ENCODE results near the gene PRRC2C. TPM values are rescaled to one million over a fixed set of nuclear protein-coding genes. Genes with fewer than 3 reads are reported as not detected.
"Not testable (repeated sequence)": the region's sequence is repeated elsewhere in the genome, so short reads cannot be mapped to it uniquely, and the experiment has no call there.

Gene PRRC2C
- total RNA-seq (2014; rRNA removed; shearing (Covaris generic); ENCODE audit: low replicate concordance), result 69.0 and 111 TPM in 2 replicates

DNA sequence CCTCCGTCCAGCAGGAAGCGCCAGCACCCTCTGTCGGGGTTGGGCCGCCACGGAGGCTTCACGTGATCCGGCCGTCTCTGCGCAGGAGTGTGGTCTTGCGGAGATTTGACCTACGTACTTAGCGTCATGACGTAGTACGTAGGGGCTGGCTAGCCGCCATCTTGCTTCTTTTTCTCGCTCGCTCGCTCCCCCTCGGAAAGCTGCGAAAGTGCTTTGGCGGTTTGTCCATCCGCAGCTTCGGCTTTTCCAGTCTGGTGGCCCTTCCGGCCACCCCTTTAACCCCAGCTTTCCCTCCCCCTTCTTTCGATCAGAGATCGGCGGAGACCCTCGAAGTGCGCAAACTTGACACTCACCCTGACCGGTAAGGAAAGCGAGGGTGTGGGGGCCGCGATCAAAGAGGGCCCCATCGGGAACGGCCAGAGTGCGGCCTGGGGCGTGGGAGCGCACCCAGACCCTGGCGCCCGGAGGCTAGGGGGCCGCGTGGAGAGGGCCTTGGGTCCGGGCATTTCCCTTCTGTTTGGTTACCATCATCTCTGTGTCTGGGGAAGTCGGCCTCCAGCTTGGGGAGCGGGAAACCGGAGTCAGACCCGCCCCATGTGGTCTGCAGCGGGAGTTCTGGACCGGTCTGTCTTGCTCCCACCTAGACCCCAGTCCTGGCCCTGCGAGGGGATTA lies at the start of gene PRRC2C:
Gene PRRC2C (plus strand): TSS at position 156 of the 673 bp plus-strand sequence. CDS start 26,559 bp downstream, outside the sequence.
- H3K79me2 ChIP-seq (ENCODE audit: low read length), result peaks cover 52% of the 10 kb centered on the region
- no peaks in the 10 kb centered on the region for H3K9me2 ChIP-seq (replicated peaks; ENCODE audit: insufficient read depth, low read length)
- peak within 1 kb of the TSS; percentile 93 for H3K4me2 ChIP-seq (ENCODE audit: low read depth, low read length, poor library complexity, severe bottlenecking)
- no peaks in the 10 kb centered on the region for H3K27me3 ChIP-seq (ENCODE audit: low read length)
- DNase-seq, result peak; percentile 98
- H3K4me1 ChIP-seq (ENCODE audit: low read length), result peaks cover 43% of the 10 kb centered on the region
- H3K27ac ChIP-seq (ENCODE audit: low read length), result peak within 1 kb of the TSS; percentile 92
- peaks cover 29% of the 10 kb centered on the region for H3K36me3 ChIP-seq (ENCODE audit: insufficient read depth, low read length)
- H4K20me1 ChIP-seq (ENCODE audit: insufficient read depth, low read depth, low read length), result peaks cover 49% of the 10 kb centered on the region
- no peaks in the 10 kb centered on the region for H3K9me3 ChIP-seq (ENCODE audit: low read length)
- H2AFZ ChIP-seq (ENCODE audit: low read length), result peak within 1 kb of the TSS; percentile 95
- peak within 1 kb of the TSS; percentile 100 for H3K4me3 ChIP-seq (ENCODE audit: low read length)
- peak within 1 kb of the TSS; percentile 100 for H3K9ac ChIP-seq (ENCODE audit: low read length)

DNA sequence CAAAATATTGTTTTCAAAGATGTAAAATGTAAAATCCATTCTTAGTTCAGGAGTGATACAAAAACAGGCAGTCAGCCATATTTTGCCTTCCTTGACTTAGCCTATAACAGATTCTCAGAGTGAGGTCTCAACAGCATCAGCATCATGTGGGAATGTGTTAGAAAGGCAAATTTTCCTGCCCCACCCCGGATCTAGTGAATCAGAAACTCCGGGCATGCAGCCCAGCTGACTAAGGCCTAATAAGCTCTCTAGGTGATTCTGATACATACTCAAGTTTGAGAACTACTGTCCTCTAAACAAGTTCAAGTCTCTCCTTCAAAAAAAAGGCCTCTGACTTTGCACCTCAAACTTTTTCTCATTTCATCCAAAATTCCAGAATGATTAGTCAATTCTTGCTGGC lies 46.9 kb upstream of the PRRC2C start:
- Histone ChIP-seq H3K9me2 (replicated peaks; ENCODE audit: insufficient read depth, low read length) (no peaks in the 10 kb centered on the region), H3K27me3 (ENCODE audit: low read length) (no peaks in the 10 kb centered on the region), H3K79me2 (ENCODE audit: low read length) (no peaks in the 10 kb centered on the region), H2AFZ (ENCODE audit: low read length) (no peak overlapping the region), H3K4me1 (ENCODE audit: low read length) (no peaks in the 10 kb centered on the region), H3K4me3 (ENCODE audit: low read length) (no peak overlapping the region), H3K36me3 (ENCODE audit: insufficient read depth, low read length) (no peaks in the 10 kb centered on the region), H4K20me1 (ENCODE audit: insufficient read depth, low read depth, low read length) (no peaks in the 10 kb centered on the region), H3K27ac (ENCODE audit: low read length) (no peak overlapping the region), H3K9ac (ENCODE audit: low read length) (no peak overlapping the region), H3K4me2 (ENCODE audit: low read depth, low read length, poor library complexity, severe bottlenecking) (no peak overlapping the region), H3K9me3 (ENCODE audit: low read length) (no peaks in the 10 kb centered on the region)
- DNase-seq, result no peak

GRCh38 chr1:171440201-171440600 lies 45.1 kb upstream of the PRRC2C start:
- H2AFZ ChIP-seq (ENCODE audit: low read length); H3K27me3 ChIP-seq (ENCODE audit: low read length); H3K9me3 ChIP-seq (ENCODE audit: low read length); H3K9ac ChIP-seq (ENCODE audit: low read length); H3K79me2 ChIP-seq (ENCODE audit: low read length); H3K4me3 ChIP-seq (ENCODE audit: low read length); H3K27ac ChIP-seq (ENCODE audit: low read length); H4K20me1 ChIP-seq (ENCODE audit: insufficient read depth, low read depth, low read length); H3K36me3 ChIP-seq (ENCODE audit: insufficient read depth, low read length); H3K4me2 ChIP-seq (ENCODE audit: low read depth, low read length, poor library complexity, severe bottlenecking); DNase-seq; H3K4me1 ChIP-seq (ENCODE audit: low read length); H3K9me2 ChIP-seq (replicated peaks; ENCODE audit: insufficient read depth, low read length): not testable (repeated sequence)

GRCh38 chr1:171441278-171441895 lies 43.9 kb upstream of the PRRC2C start:
- H3K27ac ChIP-seq (ENCODE audit: low read length); H3K36me3 ChIP-seq (ENCODE audit: insufficient read depth, low read length); H3K9me2 ChIP-seq (replicated peaks; ENCODE audit: insufficient read depth, low read length); H3K4me3 ChIP-seq (ENCODE audit: low read length); H3K9me3 ChIP-seq (ENCODE audit: low read length); H3K4me1 ChIP-seq (ENCODE audit: low read length); H3K4me2 ChIP-seq (ENCODE audit: low read depth, low read length, poor library complexity, severe bottlenecking); H3K9ac ChIP-seq (ENCODE audit: low read length); DNase-seq; H4K20me1 ChIP-seq (ENCODE audit: insufficient read depth, low read depth, low read length); H2AFZ ChIP-seq (ENCODE audit: low read length); H3K79me2 ChIP-seq (ENCODE audit: low read length); H3K27me3 ChIP-seq (ENCODE audit: low read length): not testable (repeated sequence)

DNA sequence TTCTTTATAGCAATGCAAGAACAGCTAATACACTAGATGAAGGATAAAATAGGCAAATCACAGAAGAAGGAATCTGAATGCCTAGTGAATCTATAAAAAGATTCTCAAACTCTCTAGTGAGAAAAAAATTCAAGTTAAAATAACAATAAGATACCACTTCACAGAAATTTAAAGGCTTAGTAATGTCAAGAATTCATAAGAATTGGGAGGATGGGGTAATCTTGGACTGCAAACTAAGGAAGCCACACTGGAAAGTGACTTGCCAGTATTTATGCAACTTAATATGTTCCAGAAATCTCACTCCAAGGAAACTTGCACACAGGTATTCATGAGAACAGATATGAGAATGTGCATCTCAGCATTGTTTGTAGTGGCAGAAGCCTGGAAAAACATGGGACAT lies 38.9 kb upstream of the PRRC2C start:
- H4K20me1 ChIP-seq (ENCODE audit: insufficient read depth, low read depth, low read length), result no peaks in the 10 kb centered on the region
- no peak overlapping the region for H3K4me3 ChIP-seq (ENCODE audit: low read length)
- no peaks in the 10 kb centered on the region for H3K9me3 ChIP-seq (ENCODE audit: low read length)
- no peak overlapping the region for H3K27ac ChIP-seq (ENCODE audit: low read length)
- no peaks in the 10 kb centered on the region for H3K4me1 ChIP-seq (ENCODE audit: low read length)
- H3K27me3 ChIP-seq (ENCODE audit: low read length), result no peaks in the 10 kb centered on the region
- no peaks in the 10 kb centered on the region for H3K36me3 ChIP-seq (ENCODE audit: insufficient read depth, low read length)
- no peaks in the 10 kb centered on the region for H3K9me2 ChIP-seq (replicated peaks; ENCODE audit: insufficient read depth, low read length)
- H3K79me2 ChIP-seq (ENCODE audit: low read length), result no peaks in the 10 kb centered on the region
- H3K4me2 ChIP-seq (ENCODE audit: low read depth, low read length, poor library complexity, severe bottlenecking), result no peak overlapping the region
- no peak overlapping the region for H2AFZ ChIP-seq (ENCODE audit: low read length)
- DNase-seq, result no peak
- H3K9ac ChIP-seq (ENCODE audit: low read length), result no peak overlapping the region

DNA sequence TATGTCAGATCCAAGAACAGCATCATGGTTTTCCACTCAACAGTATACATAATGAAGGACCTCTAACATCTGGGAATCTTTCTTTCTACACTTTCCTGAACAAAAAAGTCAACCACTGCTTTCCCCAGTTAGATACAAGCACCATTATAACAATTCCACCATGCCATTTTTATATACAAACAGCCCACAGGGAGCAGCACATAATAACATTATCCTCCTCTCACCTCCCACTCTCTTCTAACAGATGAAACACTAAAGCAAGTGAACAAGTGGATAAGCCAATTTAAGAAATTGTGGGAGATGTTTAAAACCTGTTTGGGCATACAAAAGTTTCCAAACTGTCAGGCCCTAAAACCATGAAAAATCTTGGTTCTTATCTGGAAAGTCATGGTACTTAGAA lies 29.4 kb upstream of the PRRC2C start:
- DNase-seq, result no peak
- no peak overlapping the region for H2AFZ ChIP-seq (ENCODE audit: low read length)

GRCh38 chr1:171457412-171457811 lies 27.9 kb upstream of the PRRC2C start:
- no peak for DNase-seq
- no peaks in the 10 kb centered on the region for H3K27me3 ChIP-seq (ENCODE audit: low read length)
- H3K27ac ChIP-seq (ENCODE audit: low read length), result no peak overlapping the region
- H3K79me2 ChIP-seq (ENCODE audit: low read length), result no peaks in the 10 kb centered on the region
- no peak overlapping the region for H3K9ac ChIP-seq (ENCODE audit: low read length)
- H3K4me2 ChIP-seq (ENCODE audit: low read depth, low read length, poor library complexity, severe bottlenecking), result no peak overlapping the region
- H3K4me1 ChIP-seq (ENCODE audit: low read length), result no peaks in the 10 kb centered on the region
- no peaks in the 10 kb centered on the region for H3K9me3 ChIP-seq (ENCODE audit: low read length)
- no peak overlapping the region for H2AFZ ChIP-seq (ENCODE audit: low read length)
- H3K36me3 ChIP-seq (ENCODE audit: insufficient read depth, low read length), result no peaks in the 10 kb centered on the region
- H4K20me1 ChIP-seq (ENCODE audit: insufficient read depth, low read depth, low read length), result no peaks in the 10 kb centered on the region
- no peaks in the 10 kb centered on the region for H3K9me2 ChIP-seq (replicated peaks; ENCODE audit: insufficient read depth, low read length)
- H3K4me3 ChIP-seq (ENCODE audit: low read length), result no peak overlapping the region

More for the DNA sequence above, 29.4 kb upstream of the PRRC2C start:
- Histone ChIP-seq H3K9me2 (replicated peaks; ENCODE audit: insufficient read depth, low read length) (no peaks in the 10 kb centered on the region), H3K36me3 (ENCODE audit: insufficient read depth, low read length) (no peaks in the 10 kb centered on the region), H3K4me1 (ENCODE audit: low read length) (no peaks in the 10 kb centered on the region), H3K27me3 (ENCODE audit: low read length) (no peaks in the 10 kb centered on the region), H3K27ac (ENCODE audit: low read length) (no peak overlapping the region), H3K9me3 (ENCODE audit: low read length) (no peaks in the 10 kb centered on the region), H3K4me3 (ENCODE audit: low read length) (no peak overlapping the region), H3K4me2 (ENCODE audit: low read depth, low read length, poor library complexity, severe bottlenecking) (no peak overlapping the region), H3K9ac (ENCODE audit: low read length) (no peak overlapping the region), H3K79me2 (ENCODE audit: low read length) (no peaks in the 10 kb centered on the region), H4K20me1 (ENCODE audit: insufficient read depth, low read depth, low read length) (no peaks in the 10 kb centered on the region)

GRCh38 chr1:171460018-171460620 lies 25.2 kb upstream of the PRRC2C start:
- H3K4me3 ChIP-seq (ENCODE audit: low read length), result no peak overlapping the region
- no peak for DNase-seq
- H3K4me1 ChIP-seq (ENCODE audit: low read length), result no peaks in the 10 kb centered on the region
- no peaks in the 10 kb centered on the region for H3K36me3 ChIP-seq (ENCODE audit: insufficient read depth, low read length)
- H3K27me3 ChIP-seq (ENCODE audit: low read length), result no peaks in the 10 kb centered on the region
- no peaks in the 10 kb centered on the region for H3K9me3 ChIP-seq (ENCODE audit: low read length)
- no peak overlapping the region for H3K9ac ChIP-seq (ENCODE audit: low read length)
- H3K27ac ChIP-seq (ENCODE audit: low read length), result no peak overlapping the region
- H2AFZ ChIP-seq (ENCODE audit: low read length), result no peak overlapping the region
- no peak overlapping the region for H3K4me2 ChIP-seq (ENCODE audit: low read depth, low read length, poor library complexity, severe bottlenecking)
- H4K20me1 ChIP-seq (ENCODE audit: insufficient read depth, low read depth, low read length), result no peaks in the 10 kb centered on the region
- H3K9me2 ChIP-seq (replicated peaks; ENCODE audit: insufficient read depth, low read length), result no peaks in the 10 kb centered on the region
- no peaks in the 10 kb centered on the region for H3K79me2 ChIP-seq (ENCODE audit: low read length)

All from Karpas-422 (cell line).